Measurements from ENCODE around the gene VCP. TPM values are rescaled to one million over a fixed set of nuclear protein-coding genes. Genes with fewer than 3 reads are reported as not detected.
A peak's percentile ranks its signal among the peaks of the same experiment; 100 is the strongest.

Gene VCP
- total RNA-seq, 1 donor from 2014 or later: 374 TPM

DNA sequence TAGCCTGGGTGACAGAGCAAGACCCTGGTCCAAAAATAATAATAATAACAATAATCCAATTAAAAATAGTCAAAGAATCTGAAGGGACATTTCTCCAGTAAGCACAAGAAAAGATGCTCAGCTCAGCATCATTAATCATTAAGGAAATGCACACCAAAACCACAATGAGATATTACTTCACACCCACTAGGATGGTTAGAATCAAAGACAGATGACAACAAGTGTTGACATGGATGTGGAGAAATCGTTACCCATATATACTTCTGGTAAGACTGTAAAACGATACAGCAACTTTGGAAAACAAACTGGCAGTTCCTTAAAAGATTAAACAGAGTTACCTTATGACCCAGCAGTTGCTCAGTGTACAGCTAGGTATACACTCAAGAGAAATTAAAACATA is 12.7 kb upstream of the VCP start:
- no peak for DNase-seq (ENCODE audit: low read depth, low spot score)
- Mint-ChIP-seq H3K36me3 (ENCODE audit: low read depth) (no peaks in the 10 kb centered on the region), H3K27me3 (ENCODE audit: low read depth) (no peaks in the 10 kb centered on the region), H3K9me3 (no peaks in the 10 kb centered on the region), H3K27ac (ENCODE audit: unreplicated experiment) (no peak overlapping the region), H3K4me3 (no peak overlapping the region), H3K4me1 (peaks cover 3% of the 10 kb centered on the region)
- no peak for TF ChIP-seq CTCF (conservative IDR thresholded peaks at IDR 0.05)

GRCh38 chr9:35079426-35080341 is 7.3 kb upstream of the VCP start, which contains the start of gene FANCG:
FANCG (minus strand) TSS chr9:35079942; CDS start chr9:35079524, 418 bp downstream.
- peak; percentile 80 for DNase-seq (ENCODE audit: low read depth, low spot score)
- peaks cover 4% of the 10 kb centered on the region for H3K36me3 Mint-ChIP-seq (ENCODE audit: low read depth)
- peak within 1 kb of the TSS; percentile 98 for H3K27ac Mint-ChIP-seq (ENCODE audit: unreplicated experiment)
- H3K27me3 Mint-ChIP-seq (ENCODE audit: low read depth): no peaks in the 10 kb centered on the region
- no peaks in the 10 kb centered on the region for H3K9me3 Mint-ChIP-seq
- TF ChIP-seq CTCF (conservative IDR thresholded peaks at IDR 0.05): no peak
- peaks cover 30% of the 10 kb centered on the region for H3K4me1 Mint-ChIP-seq
- peak within 1 kb of the TSS; percentile 91 for H3K4me3 Mint-ChIP-seq

DNA sequence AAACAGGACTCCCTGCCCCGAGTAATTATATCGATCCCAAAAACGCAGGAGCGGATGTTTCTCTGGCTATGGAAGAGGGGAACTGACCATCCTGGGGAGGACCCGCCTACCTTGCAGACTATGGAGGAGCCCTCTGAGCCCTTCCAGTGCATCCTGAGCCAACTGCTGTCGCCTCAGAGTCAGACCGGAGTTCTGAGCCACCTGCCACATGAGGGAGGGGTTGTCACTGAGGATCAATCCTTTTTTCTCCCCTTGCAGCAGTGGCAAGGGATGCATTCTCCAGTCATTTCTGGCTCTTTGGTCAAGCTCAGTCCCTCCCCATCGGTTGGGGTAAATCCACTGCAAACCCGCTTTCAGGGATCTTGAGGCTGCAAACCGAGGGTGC is 6.6 kb upstream of the VCP start:
- H3K27ac Mint-ChIP-seq (ENCODE audit: unreplicated experiment): peak overlapping the region; percentile 81
- no peak for DNase-seq (ENCODE audit: low read depth, low spot score)
- no peaks in the 10 kb centered on the region for H3K9me3 Mint-ChIP-seq
- no peaks in the 10 kb centered on the region for H3K27me3 Mint-ChIP-seq (ENCODE audit: low read depth)
- H3K36me3 Mint-ChIP-seq (ENCODE audit: low read depth): peaks cover 10% of the 10 kb centered on the region
- peak overlapping the region; percentile 91 for H3K4me3 Mint-ChIP-seq
- peaks cover 30% of the 10 kb centered on the region for H3K4me1 Mint-ChIP-seq
- TF ChIP-seq CTCF (conservative IDR thresholded peaks at IDR 0.05): no peak

- H3K27ac Mint-ChIP-seq (ENCODE audit: unreplicated experiment): peak overlapping the region; percentile 11
- H3K4me1 Mint-ChIP-seq: peaks cover 32% of the 10 kb centered on the region
- TF ChIP-seq CTCF (conservative IDR thresholded peaks at IDR 0.05): no peak
- H3K9me3 Mint-ChIP-seq: no peaks in the 10 kb centered on the region
- peaks cover 13% of the 10 kb centered on the region for H3K36me3 Mint-ChIP-seq (ENCODE audit: low read depth)
- H3K4me3 Mint-ChIP-seq: peak overlapping the region; percentile 91
- DNase-seq (ENCODE audit: low read depth, low spot score): no peak
- no peaks in the 10 kb centered on the region for H3K27me3 Mint-ChIP-seq (ENCODE audit: low read depth)
These were observed 5.6 kb upstream of the VCP start for GRCh38 chr9:35078066-35078465.

- Mint-ChIP-seq H3K27me3 (ENCODE audit: low read depth) (peaks cover 2% of the 10 kb centered on the region), H3K9me3 (peaks cover 3% of the 10 kb centered on the region), H3K4me3 (peak overlapping the region; percentile 91), H3K36me3 (ENCODE audit: low read depth) (peaks cover 18% of the 10 kb centered on the region), H3K4me1 (peaks cover 38% of the 10 kb centered on the region), H3K27ac (ENCODE audit: unreplicated experiment) (no peak overlapping the region)
- DNase-seq (ENCODE audit: low read depth, low spot score): no peak
- TF ChIP-seq CTCF (conservative IDR thresholded peaks at IDR 0.05): no peak
These were observed 4.4 kb upstream of the VCP start for GRCh38 chr9:35076848-35077247.
